PC-9 (cell line): Measurements from ENCODE around the gene DAPK2. TPM values are rescaled to one million over a fixed set of nuclear protein-coding genes. Genes with fewer than 3 reads are reported as not detected.

Source experiments
- BruUV-seq: library from RNA; stranded (reverse); fragments of 400-500 nt; replicated peaks from 2 replicates; lab custom pipeline; 2021; lab: Mats Ljungman, UMichigan
- CTCF ChIA-PET: fragments of 300-600 bp; sonication (Branson Sonifier 250); formaldehyde crosslinking; loops from one replicate; lab custom pipeline; 2022; ENCODE audit warnings: antibody characterized with exemption; lab: Charles Lee
- POLR2A ChIA-PET: fragments of 300-600 bp; sonication (Branson Sonifier 250); formaldehyde crosslinking; loops from one replicate; lab custom pipeline; 2022; ENCODE audit warnings: antibody characterized with exemption; ENCODE audit not compliant: unreplicated experiment; lab: Charles Lee
- DNase-seq, 2 experiments: peaks; one replicate each; pipeline versions ENCODE4 v3.0.0 to v3.0.0-alpha.2; 2015 to 2022; ENCODE audit warnings: mixed read lengths in 1 of 2
- H2AFZ ChIP-seq: fragments of 200-600 bp; sonication (generic); 2 replicates; pipeline ENCODE4 v1.8.1; 2017; ENCODE audit warnings: antibody characterized with exemption
- H3F3A ChIP-seq: fragments of 200-600 bp; sonication (generic); 2 replicates; pipeline ENCODE4 v1.8.1; 2017; ENCODE audit warnings: antibody characterized with exemption, mild to moderate bottlenecking, low read depth; ENCODE audit not compliant: insufficient read depth
- H3K27ac ChIP-seq: fragments of 200-600 bp; sonication (generic); 2 replicates; pipeline ENCODE4 v1.6.1; 2016; ENCODE audit warnings: mixed run types
- H3K27me3 ChIP-seq: fragments of 200-600 bp; sonication (generic); 2 replicates; pipeline ENCODE4 v1.6.1; 2016; ENCODE audit warnings: low read depth, mixed run types; ENCODE audit not compliant: insufficient read depth
- H3K36me3 ChIP-seq: fragments of 200-600 bp; sonication (generic); 2 replicates; pipeline ENCODE4 v1.6.1; 2016; ENCODE audit warnings: low read depth, mixed run types
- H3K4me1 ChIP-seq: fragments of 200-600 bp; sonication (generic); replicated peaks from 2 replicates; pipeline ENCODE4 v1.6.1; 2016; ENCODE audit warnings: mixed run types; ENCODE audit not compliant: insufficient read depth
- H3K4me2 ChIP-seq: fragments of 200-600 bp; sonication (generic); 2 replicates; pipeline ENCODE4 v1.6.1; 2017; ENCODE audit warnings: mixed run types
- H3K4me3 ChIP-seq: fragments of 200-600 bp; sonication (generic); 2 replicates; pipeline ENCODE4 v1.6.1; 2016; ENCODE audit warnings: mixed run types
- H3K79me2 ChIP-seq: fragments of 200-600 bp; sonication (generic); 2 replicates; pipeline ENCODE4 v1.6.1; 2017; ENCODE audit warnings: low read depth, mixed run types
- H3K9me2 ChIP-seq: fragments of 200-600 bp; sonication (generic); 2 replicates; pipeline ENCODE4 v1.8.1; 2017; ENCODE audit warnings: mild to moderate bottlenecking; ENCODE audit not compliant: insufficient read depth
- H3K9me3 ChIP-seq: fragments of 200-600 bp; sonication (generic); 2 replicates; pipeline ENCODE4 v1.8.1; 2016; ENCODE audit warnings: low read depth; ENCODE audit not compliant: insufficient read depth
- H4K20me1 ChIP-seq: fragments of 200-600 bp; sonication (generic); 2 replicates; pipeline ENCODE4 v1.8.1; 2017; ENCODE audit not compliant: insufficient read depth
- EZH2 ChIP-seq: fragments of 200-600 bp; sonication (generic); IDR thresholded peaks from 2 replicates; pipeline ENCODE4 v1.8.0; 2017; ENCODE audit warnings: antibody characterized with exemption, low read depth
- intact Hi-C: fragments of 100-400 bp; cut with micrococcal nuclease; formaldehyde crosslinking; loops from one replicate; pipeline ENCODE4 v1.10.0; 2022; ENCODE audit not compliant: unreplicated experiment
- total RNA-seq: library from RNA; stranded (reverse); gene quantifications from 2 replicates; pipeline ENCODE4 v1.2.3, GENCODE V29; 2021
- TF ChIP-seq, protein P1 (sequence below): fragments of 200-600 bp; sonication (generic); conservative IDR thresholded peaks from 2 replicates; pipeline ENCODE4 v1.6.1; 2017; ENCODE audit warnings: mixed run types, antibody characterized with exemption, mild to moderate bottlenecking, moderate library complexity

Gene DAPK2
- total RNA-seq, 1 experiment from 2014 or later: 11.0 TPM

DNA sequence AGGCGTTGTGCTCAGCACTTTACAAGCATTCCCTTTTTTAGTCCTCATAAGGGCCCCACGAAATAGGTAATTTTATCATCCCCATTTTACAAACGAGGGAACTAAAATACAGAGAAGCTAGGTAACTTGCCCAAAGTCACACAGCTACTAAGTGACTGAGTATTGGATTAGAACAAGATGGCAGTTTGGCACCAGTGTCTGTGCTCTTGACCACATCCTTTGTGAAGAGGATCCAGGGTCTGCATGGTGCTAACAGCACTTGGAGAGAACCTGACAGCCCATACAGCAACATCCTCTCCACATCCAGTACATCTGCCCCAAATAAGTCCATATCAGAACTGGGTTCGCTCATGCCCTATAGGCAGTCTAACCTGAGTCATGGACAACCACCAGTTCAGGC, 21.8 kb upstream of the DAPK2 start:
- intact Hi-C loops: loop anchor here (5.0 to 10.0 kb wide), 2 partner anchors 176 to 603 kb away; no protein-coding TSS in a partner anchor
- BruUV-seq: no TSS peak
- no peak for DNase-seq

DNA sequence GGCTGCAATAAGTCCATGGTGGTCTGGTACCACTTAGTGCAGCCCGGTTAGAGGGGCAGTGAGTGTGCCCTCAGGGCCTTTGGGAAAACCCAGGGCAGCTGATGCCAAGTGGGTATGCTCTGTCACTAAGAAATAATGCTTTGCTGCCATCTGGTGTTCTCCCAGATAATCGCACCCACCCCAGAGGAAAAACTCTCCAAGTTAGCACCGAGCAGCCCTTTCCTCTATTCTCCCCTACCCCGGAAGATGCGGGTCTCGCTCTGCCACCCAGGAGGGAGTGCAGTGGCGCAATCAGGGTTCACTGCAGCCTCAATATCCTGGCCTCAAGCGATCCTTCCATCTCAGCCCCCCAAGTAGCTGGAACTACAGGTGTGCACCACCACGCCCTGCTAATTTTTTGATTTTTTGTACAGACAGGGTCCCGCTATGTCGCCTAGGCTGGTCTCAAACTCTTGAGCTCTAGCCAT, 21.3 kb upstream of the DAPK2 start:
- Histone ChIP-seq H3K4me2 (no peak overlapping the region), H4K20me1 (no peaks in the 10 kb centered on the region), H3K9me3 (no peaks in the 10 kb centered on the region), H2AFZ (no peak overlapping the region), H3K79me2 (no peaks in the 10 kb centered on the region), H3K36me3 (no peaks in the 10 kb centered on the region), H3K4me3 (no peak overlapping the region), H3F3A (no peaks in the 10 kb centered on the region; the same call in 1 of the 2 replicates), H3K9me2 (no peaks in the 10 kb centered on the region), H3K27ac (no peak overlapping the region), H3K4me1 (no peaks in the 10 kb centered on the region), H3K27me3 (no peaks in the 10 kb centered on the region)
- TF ChIP-seq EZH2: no peak
- TF ChIP-seq, protein P1, sequence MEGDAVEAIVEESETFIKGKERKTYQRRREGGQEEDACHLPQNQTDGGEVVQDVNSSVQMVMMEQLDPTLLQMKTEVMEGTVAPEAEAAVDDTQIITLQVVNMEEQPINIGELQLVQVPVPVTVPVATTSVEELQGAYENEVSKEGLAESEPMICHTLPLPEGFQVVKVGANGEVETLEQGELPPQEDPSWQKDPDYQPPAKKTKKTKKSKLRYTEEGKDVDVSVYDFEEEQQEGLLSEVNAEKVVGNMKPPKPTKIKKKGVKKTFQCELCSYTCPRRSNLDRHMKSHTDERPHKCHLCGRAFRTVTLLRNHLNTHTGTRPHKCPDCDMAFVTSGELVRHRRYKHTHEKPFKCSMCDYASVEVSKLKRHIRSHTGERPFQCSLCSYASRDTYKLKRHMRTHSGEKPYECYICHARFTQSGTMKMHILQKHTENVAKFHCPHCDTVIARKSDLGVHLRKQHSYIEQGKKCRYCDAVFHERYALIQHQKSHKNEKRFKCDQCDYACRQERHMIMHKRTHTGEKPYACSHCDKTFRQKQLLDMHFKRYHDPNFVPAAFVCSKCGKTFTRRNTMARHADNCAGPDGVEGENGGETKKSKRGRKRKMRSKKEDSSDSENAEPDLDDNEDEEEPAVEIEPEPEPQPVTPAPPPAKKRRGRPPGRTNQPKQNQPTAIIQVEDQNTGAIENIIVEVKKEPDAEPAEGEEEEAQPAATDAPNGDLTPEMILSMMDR: peak; percentile 80
- ChIA-PET POLR2A (interaction anchor here (0.7 kb wide), 1 partner anchor 466 kb away, joined by 4 read pairs; no protein-coding TSS in a partner anchor), CTCF (interaction anchor here (0.6 to 3.7 kb wide), 4 partner anchors 315 to 458 kb away, joined by 3 to 31 read pairs (median 4); no protein-coding TSS in a partner anchor)
- peak in 1 of 2 experiments; percentile 59 for DNase-seq
- BruUV-seq: no TSS peak
- intact Hi-C loops: loop anchor here (1.0 to 10.0 kb wide), 6 partner anchors 121 to 603 kb away; no protein-coding TSS in a partner anchor

More for the DNA sequence above, 21.8 kb upstream of the DAPK2 start:
- H4K20me1 ChIP-seq: no peaks in the 10 kb centered on the region
- no peaks in the 10 kb centered on the region for H3K36me3 ChIP-seq
- TF ChIP-seq, protein P1: no peak
- TF ChIP-seq EZH2: no peak
- H3K9me3 ChIP-seq: no peaks in the 10 kb centered on the region
- H3K4me3 ChIP-seq: no peak overlapping the region
- H3K9me2 ChIP-seq: no peaks in the 10 kb centered on the region
- CTCF ChIA-PET: interaction anchor here (0.6 to 3.7 kb wide), 6 partner anchors 28 to 960 kb away, joined by 3 to 31 read pairs (median 4); no protein-coding TSS in a partner anchor
- H3K4me1 ChIP-seq: no peaks in the 10 kb centered on the region
- H3K27me3 ChIP-seq: no peaks in the 10 kb centered on the region
- no peaks in the 10 kb centered on the region; the same call in 1 of the 2 replicates for H3F3A ChIP-seq
- POLR2A ChIA-PET: interaction anchor here (0.6 kb wide), 1 partner anchor 356 kb away, joined by 3 read pairs; no protein-coding TSS in a partner anchor
- H3K27ac ChIP-seq: no peak overlapping the region
- no peaks in the 10 kb centered on the region for H3K79me2 ChIP-seq
- H3K4me2 ChIP-seq: no peak overlapping the region
- no peak overlapping the region for H2AFZ ChIP-seq

DNA sequence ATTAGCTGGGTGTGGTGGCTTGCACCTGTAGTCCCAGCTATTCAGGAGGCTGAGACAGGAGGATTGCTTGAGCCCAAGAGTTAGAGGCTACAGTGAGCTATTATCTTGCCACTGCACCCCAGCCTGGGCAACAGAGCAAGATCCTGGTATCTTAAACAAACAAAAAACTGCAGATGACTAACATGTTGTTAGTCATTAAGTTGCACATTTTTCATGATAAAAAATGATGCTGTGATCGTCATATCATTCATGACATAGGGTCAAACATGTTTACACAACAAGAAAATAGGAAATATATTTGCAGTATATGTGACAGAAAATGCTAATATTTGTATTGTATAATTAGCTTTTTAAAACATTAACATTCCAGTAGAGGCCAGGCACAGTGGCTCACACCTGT, 20.2 kb upstream of the DAPK2 start:
- Histone ChIP-seq H2AFZ (no peak overlapping the region), H3K4me1 (no peaks in the 10 kb centered on the region), H3F3A (no peaks in the 10 kb centered on the region; the same call in 1 of the 2 replicates), H3K27me3 (no peaks in the 10 kb centered on the region), H3K36me3 (no peaks in the 10 kb centered on the region), H3K27ac (no peak overlapping the region), H4K20me1 (no peaks in the 10 kb centered on the region), H3K79me2 (no peaks in the 10 kb centered on the region), H3K9me2 (no peaks in the 10 kb centered on the region), H3K4me3 (no peak overlapping the region), H3K4me2 (no peak overlapping the region), H3K9me3 (no peaks in the 10 kb centered on the region)
- DNase-seq: no peak
- ChIA-PET CTCF (interaction anchor here (0.6 to 3.7 kb wide), 2 partner anchors 185 to 314 kb away, joined by 4 to 31 read pairs; no protein-coding TSS in a partner anchor), POLR2A (no interaction called here)
- intact Hi-C loops: loop anchor here (1.0 to 10.0 kb wide), 3 partner anchors 174 to 602 kb away; no protein-coding TSS in a partner anchor
- TF ChIP-seq, protein P1: no peak
- TF ChIP-seq EZH2: no peak
- no TSS peak for BruUV-seq
